ENCODE data around the gene CMTM2. TPM values are rescaled to one million over a fixed set of nuclear protein-coding genes. Genes with fewer than 3 reads are reported as not detected.

CMTM2 gene
- total RNA-seq, 2 experiments from 2014 or later, result 0.19 to 0.91 TPM

DNA sequence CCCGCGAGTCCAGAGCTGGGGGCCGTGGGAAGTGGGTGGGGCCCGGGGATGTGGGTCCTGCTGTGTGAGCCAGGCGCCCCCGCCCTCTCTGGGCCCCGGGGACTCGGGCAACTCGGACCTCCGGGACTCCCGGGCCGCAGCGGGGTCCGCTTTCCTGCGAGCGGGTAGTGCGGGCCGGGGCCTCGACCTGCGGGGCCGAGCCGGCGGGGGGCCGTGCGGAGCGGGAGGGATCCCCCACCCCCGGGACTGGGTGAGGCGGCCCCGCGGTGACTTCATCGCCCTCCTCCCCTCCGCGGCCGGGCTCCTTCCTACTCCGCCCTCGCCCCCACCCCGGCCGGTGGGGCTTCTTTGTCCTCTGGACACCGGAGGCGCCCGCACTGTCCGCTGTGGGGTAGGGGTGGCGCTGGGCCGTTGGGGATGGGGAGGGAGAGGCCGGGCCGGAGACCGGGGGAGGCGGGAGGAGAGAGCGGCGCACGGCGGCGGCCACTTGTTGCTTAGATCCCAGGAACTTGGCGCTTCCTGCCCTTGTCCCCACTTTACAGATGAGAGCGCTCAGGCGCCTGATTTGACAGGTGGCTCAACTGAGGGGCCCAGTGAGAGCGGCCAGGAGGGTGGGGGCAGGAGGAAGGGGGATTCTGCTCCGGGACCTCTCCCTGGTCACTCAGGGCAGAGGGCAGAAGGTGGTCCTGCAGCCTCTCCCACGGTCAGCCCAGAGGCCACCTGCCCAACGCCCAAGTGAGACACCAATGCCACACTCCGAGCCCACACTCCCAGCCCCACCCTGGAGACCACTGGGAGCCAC is 26.1 kb downstream of the CMTM2 start:
- Histone ChIP-seq H3K79me2 (ENCODE audit: insufficient read depth, low read depth, low read length) (no peaks in the 10 kb centered on the region), H3K4me3 (ENCODE audit: low read depth, low read length, poor library complexity, severe bottlenecking) (peak overlapping the region; percentile 84), H2AFZ (ENCODE audit: low read length) (0 out of 2 replicates have a peak overlapping the region, but pooled peaks have one; percentile 44), H3K4me1 (ENCODE audit: insufficient read depth, low read length, poor library complexity, severe bottlenecking) (peaks cover 45% of the 10 kb centered on the region), H3K27ac (ENCODE audit: low read depth, low read length, poor library complexity, severe bottlenecking) (no peak overlapping the region), H4K20me1 (ENCODE audit: insufficient read depth, low read length) (peaks cover 6% of the 10 kb centered on the region; the same call in 1 of the 2 replicates), H3K4me2 (ENCODE audit: low read length) (peak overlapping the region; percentile 91), H3K9me2 (ENCODE audit: insufficient read depth, low read length) (no peaks in the 10 kb centered on the region), H3K9me3 (ENCODE audit: low read length) (peaks cover 15% of the 10 kb centered on the region; the same call in 1 of the 2 replicates), H3K36me3 (ENCODE audit: insufficient read depth, low read length) (peaks cover 17% of the 10 kb centered on the region)
- no TSS peak for BruUV-seq (replicated peaks)
- DNase-seq (ENCODE audit: low spot score), result peak; percentile 38
- TF ChIP-seq EZH2phosphoT487 (IDR thresholded peaks at IDR 0.05; ENCODE audit: borderline replicate concordance, low read depth, low read length) (no peak), CTCF (conservative IDR thresholded peaks at IDR 0.05; ENCODE audit: low read length) (no peak)
- ChIA-PET CTCF (ENCODE audit: unreplicated experiment) (no interaction called here), POLR2A (no interaction called here)
- intact Hi-C loops (cut with micrococcal nuclease; ENCODE audit: unreplicated experiment), result loop anchor here (5.0 kb wide), 1 partner anchor 198 kb away; no protein-coding TSS in a partner anchor

- POLR2A ChIA-PET, result interaction anchor here (1.3 kb wide), 1 partner anchor 12 kb away, joined by 4 read pairs; no protein-coding TSS in a partner anchor
- H3K36me3 ChIP-seq (ENCODE audit: insufficient read depth, low read length), result peaks cover 23% of the 10 kb centered on the region
- peaks cover 45% of the 10 kb centered on the region for H3K4me1 ChIP-seq (ENCODE audit: insufficient read depth, low read length, poor library complexity, severe bottlenecking)
- H4K20me1 ChIP-seq (ENCODE audit: insufficient read depth, low read length), result peaks cover 6% of the 10 kb centered on the region; the same call in 1 of the 2 replicates
- CTCF ChIA-PET (ENCODE audit: unreplicated experiment), result no interaction called here
- no peak overlapping the region for H3K27ac ChIP-seq (ENCODE audit: low read depth, low read length, poor library complexity, severe bottlenecking)
- no TSS peak for BruUV-seq (replicated peaks)
- H2AFZ ChIP-seq (ENCODE audit: low read length), result no peak overlapping the region
- intact Hi-C loops (cut with micrococcal nuclease; ENCODE audit: unreplicated experiment), result loop anchor here (5.0 kb wide), 1 partner anchor 199 kb away; no protein-coding TSS in a partner anchor
- no peaks in the 10 kb centered on the region for H3K79me2 ChIP-seq (ENCODE audit: insufficient read depth, low read depth, low read length)
- peak; percentile 72 for DNase-seq (ENCODE audit: low spot score)
- H3K4me2 ChIP-seq (ENCODE audit: low read length), result peak overlapping the region; percentile 91
- no peaks in the 10 kb centered on the region for H3K9me2 ChIP-seq (ENCODE audit: insufficient read depth, low read length)
- no peak for TF ChIP-seq CTCF (conservative IDR thresholded peaks at IDR 0.05; ENCODE audit: low read length)
- no peak for TF ChIP-seq EZH2phosphoT487 (IDR thresholded peaks at IDR 0.05; ENCODE audit: borderline replicate concordance, low read depth, low read length)
- peaks cover 7% of the 10 kb centered on the region; the same call in 1 of the 2 replicates for H3K9me3 ChIP-seq (ENCODE audit: low read length)
- H3K4me3 ChIP-seq (ENCODE audit: low read depth, low read length, poor library complexity, severe bottlenecking), result peak overlapping the region; percentile 84
These were observed 26.9 kb downstream of the CMTM2 start for GRCh38 chr16:66605979-66606751.
